Measurements from ENCODE around the gene PRKN.

The PRKN gene

DNA sequence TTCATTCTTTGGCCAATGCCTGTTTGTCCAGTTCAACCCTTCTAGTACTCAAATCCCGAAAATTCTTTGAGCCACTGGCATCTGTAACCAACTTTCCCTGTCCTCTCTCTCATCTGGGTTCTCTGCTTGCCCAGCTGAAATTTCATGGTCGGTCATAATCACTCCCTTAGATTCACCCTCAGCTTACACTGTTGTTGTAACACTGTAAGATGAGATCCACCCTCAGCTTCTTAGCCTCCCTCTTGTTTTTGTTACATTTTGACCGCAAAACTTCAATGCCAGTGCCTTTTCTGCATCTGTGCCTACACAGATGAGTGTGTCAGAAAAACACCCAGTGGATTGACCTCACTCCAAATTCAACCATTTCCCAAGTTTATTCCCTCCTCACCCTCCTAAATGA, 1162.6 kb downstream of the PRKN start:
- H3K27ac ChIP-seq (replicated peaks) = no peak overlapping the region
- DNase-seq (ENCODE audit: low read depth in 1 of 2, low spot score in 1 of 2) = no peak
- H3K4me3 ChIP-seq (replicated peaks; ENCODE audit: insufficient read depth, low read length) = no peak overlapping the region
- TF ChIP-seq, protein P1, sequence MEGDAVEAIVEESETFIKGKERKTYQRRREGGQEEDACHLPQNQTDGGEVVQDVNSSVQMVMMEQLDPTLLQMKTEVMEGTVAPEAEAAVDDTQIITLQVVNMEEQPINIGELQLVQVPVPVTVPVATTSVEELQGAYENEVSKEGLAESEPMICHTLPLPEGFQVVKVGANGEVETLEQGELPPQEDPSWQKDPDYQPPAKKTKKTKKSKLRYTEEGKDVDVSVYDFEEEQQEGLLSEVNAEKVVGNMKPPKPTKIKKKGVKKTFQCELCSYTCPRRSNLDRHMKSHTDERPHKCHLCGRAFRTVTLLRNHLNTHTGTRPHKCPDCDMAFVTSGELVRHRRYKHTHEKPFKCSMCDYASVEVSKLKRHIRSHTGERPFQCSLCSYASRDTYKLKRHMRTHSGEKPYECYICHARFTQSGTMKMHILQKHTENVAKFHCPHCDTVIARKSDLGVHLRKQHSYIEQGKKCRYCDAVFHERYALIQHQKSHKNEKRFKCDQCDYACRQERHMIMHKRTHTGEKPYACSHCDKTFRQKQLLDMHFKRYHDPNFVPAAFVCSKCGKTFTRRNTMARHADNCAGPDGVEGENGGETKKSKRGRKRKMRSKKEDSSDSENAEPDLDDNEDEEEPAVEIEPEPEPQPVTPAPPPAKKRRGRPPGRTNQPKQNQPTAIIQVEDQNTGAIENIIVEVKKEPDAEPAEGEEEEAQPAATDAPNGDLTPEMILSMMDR (IDR thresholded peaks at IDR 0.05; ENCODE audit: insufficient read depth, low read length) = no peak
- TF ChIP-seq GABPA (IDR thresholded peaks at IDR 0.05; ENCODE audit: low read depth) (no peak), SPI1 (IDR thresholded peaks at IDR 0.05; ENCODE audit: borderline replicate concordance, low read depth) (no peak), POLR2AphosphoS5 (IDR thresholded peaks at IDR 0.05; ENCODE audit: low read depth) (no peak), REST (IDR thresholded peaks at IDR 0.05; ENCODE audit: insufficient replicate concordance, low read depth) (no peak)
- H3K27me3 ChIP-seq (ENCODE audit: insufficient read depth, poor library complexity, severe bottlenecking) = no peaks in the 10 kb centered on the region

- TF ChIP-seq, protein P1 (IDR thresholded peaks at IDR 0.05; ENCODE audit: insufficient read depth, low read length) = no peak
- no peak for TF ChIP-seq POLR2AphosphoS5 (IDR thresholded peaks at IDR 0.05; ENCODE audit: low read depth)
- no peak for TF ChIP-seq GABPA (IDR thresholded peaks at IDR 0.05; ENCODE audit: low read depth)
- no peak for TF ChIP-seq REST (IDR thresholded peaks at IDR 0.05; ENCODE audit: insufficient replicate concordance, low read depth)
- TF ChIP-seq SPI1 (IDR thresholded peaks at IDR 0.05; ENCODE audit: borderline replicate concordance, low read depth) = no peak
- H3K27ac ChIP-seq (replicated peaks) = no peak overlapping the region
Measured at GRCh38 chr6:161561908-161562307, 1165.7 kb downstream of the PRKN start.

DNA sequence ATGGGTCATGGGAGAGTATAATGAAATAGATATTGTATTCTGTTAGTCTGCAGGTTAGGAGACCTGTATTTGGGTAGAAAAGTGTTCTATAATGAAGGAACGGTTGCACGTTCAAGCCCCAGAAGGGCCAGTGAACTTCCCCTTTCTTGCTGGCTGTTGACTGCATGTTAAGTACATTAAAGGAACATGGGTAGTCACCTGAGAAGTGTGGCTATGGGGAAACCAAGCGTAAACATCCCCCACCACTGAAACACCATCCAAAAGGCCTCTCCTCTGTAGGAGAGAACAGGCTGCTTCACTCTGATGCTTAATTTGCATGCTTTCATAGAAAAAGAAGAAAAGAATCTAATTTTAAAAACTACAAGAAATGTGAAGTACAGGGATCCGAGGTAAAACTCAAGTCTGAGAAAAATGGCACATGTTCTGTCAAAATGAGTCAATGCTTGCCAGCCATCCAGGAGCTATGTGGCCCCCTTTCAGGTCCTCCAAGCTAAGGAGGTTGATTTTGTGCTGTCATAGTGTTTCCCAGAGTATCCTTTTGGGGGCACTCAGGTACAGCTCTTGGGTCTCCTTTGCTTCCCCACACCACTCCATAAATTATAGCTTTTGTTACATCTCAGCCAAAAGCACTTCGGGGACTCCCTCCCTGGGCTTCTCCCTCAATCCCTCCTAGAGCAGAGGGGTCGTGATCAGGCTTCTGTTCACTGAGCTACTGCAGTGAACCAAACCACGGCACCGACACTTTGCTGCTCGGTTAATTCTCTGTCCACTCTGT, 1170.0 kb downstream of the PRKN start:
- TF ChIP-seq GABPA (IDR thresholded peaks at IDR 0.05; ENCODE audit: low read depth) (no peak), REST (IDR thresholded peaks at IDR 0.05; ENCODE audit: insufficient replicate concordance, low read depth) (no peak), POLR2AphosphoS5 (IDR thresholded peaks at IDR 0.05; ENCODE audit: low read depth) (no peak), SPI1 (IDR thresholded peaks at IDR 0.05; ENCODE audit: borderline replicate concordance, low read depth) (no peak)
- TF ChIP-seq, protein P1 (IDR thresholded peaks at IDR 0.05; ENCODE audit: insufficient read depth, low read length) = no peak
- no peaks in the 10 kb centered on the region for H3K27me3 ChIP-seq (ENCODE audit: insufficient read depth, poor library complexity, severe bottlenecking)
- H3K27ac ChIP-seq (replicated peaks) = no peak overlapping the region
- DNase-seq (ENCODE audit: low read depth in 1 of 2, low spot score in 1 of 2) = no peak
- no peak overlapping the region for H3K4me3 ChIP-seq (replicated peaks; ENCODE audit: insufficient read depth, low read length)

More at GRCh38 chr6:161561908-161562307, 1165.7 kb downstream of the PRKN start:
- Histone ChIP-seq H3K27me3 (ENCODE audit: insufficient read depth, poor library complexity, severe bottlenecking) (no peaks in the 10 kb centered on the region), H3K4me3 (replicated peaks; ENCODE audit: insufficient read depth, low read length) (no peak overlapping the region)
- no peak for DNase-seq (ENCODE audit: low read depth in 1 of 2, low spot score in 1 of 2)
